Ammon's horn (tissue), 1 donor: Measurements from ENCODE around the gene ATG4B.

Source experiments
- DNase-seq: peaks from one replicate; pipeline ENCODE4 v3.0.0-alpha.2; 2016; ENCODE audit warnings: low spot score

The ATG4B gene

GRCh38 chr2:241613017-241613780, 24.3 kb upstream of the ATG4B start:
- no peak for DNase-seq

- DNase-seq = no peak
Observed at GRCh38 chr2:241615041-241615440, 22.5 kb upstream of the ATG4B start.

DNA sequence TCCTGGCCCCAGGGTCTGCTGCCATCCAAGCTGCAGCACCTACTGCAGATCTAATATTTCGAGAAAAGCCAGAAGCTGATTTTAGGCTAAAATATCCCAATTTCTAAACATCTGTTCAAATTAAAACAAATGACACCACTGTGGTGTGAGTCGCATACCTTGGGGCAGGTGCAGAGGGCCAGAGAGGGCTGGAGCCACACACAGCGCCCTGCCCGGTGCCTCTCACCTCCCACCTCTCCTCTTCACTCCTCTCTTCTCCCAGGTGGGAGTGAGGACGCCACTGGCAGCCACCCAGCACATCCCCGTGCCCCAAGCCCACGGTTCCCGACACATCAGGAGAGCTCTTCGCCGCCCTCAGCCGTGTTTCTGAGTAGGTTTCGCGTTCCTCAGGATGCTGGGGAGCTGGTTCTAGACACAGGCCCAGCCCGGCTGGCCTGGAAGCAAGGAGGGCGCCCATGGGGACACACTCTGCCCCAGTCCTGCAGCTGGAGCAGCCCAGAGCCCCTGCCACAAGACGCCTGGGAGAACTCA, 21.9 kb upstream of the ATG4B start:
- DNase-seq = no peak

DNA sequence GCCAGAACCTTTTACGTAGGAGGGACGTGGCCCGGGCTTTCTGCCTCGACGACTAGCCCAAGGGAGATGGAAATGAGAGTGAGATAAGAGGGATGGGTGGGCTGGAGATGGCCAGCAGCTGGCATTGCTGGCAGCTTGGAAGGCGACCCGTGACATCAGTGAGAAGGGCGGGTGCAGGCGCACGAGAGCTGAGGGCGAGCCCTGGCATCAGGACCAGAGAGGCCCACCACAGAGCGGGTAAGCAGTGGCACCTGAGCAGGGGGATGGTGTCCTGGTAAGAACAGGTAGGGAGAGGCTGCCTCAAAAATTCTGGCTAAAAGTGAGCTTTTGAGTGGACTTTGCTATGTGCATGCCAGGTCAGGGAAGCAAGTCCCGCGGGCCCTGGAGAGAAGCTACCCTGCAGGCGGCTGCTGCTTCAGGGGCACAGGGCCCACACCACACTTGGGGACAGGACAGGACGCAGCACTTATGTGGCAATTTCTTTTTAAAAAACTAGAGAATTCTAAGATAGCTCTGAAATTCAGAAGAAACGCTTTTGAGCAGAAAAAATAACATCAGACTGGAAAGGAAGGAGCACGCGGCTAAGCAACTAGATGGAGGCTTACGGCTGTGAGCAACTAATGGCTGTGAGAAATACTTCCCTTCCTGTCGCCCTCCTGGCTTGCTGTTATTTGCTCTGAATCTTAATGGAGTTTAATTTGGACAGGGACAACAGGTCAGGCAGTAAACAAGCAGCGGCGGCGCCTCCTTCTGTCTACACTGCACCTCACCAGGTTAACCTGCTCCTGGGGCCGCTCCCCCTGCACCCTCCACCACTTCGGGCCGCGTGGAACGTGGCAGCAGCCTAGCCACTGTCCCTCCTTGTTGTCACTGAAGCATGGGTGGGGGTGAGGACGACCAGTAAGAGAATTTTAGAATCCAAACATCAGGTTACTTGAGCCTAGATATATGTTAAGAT, 21.0 kb upstream of the ATG4B start:
- DNase-seq = no peak

DNA sequence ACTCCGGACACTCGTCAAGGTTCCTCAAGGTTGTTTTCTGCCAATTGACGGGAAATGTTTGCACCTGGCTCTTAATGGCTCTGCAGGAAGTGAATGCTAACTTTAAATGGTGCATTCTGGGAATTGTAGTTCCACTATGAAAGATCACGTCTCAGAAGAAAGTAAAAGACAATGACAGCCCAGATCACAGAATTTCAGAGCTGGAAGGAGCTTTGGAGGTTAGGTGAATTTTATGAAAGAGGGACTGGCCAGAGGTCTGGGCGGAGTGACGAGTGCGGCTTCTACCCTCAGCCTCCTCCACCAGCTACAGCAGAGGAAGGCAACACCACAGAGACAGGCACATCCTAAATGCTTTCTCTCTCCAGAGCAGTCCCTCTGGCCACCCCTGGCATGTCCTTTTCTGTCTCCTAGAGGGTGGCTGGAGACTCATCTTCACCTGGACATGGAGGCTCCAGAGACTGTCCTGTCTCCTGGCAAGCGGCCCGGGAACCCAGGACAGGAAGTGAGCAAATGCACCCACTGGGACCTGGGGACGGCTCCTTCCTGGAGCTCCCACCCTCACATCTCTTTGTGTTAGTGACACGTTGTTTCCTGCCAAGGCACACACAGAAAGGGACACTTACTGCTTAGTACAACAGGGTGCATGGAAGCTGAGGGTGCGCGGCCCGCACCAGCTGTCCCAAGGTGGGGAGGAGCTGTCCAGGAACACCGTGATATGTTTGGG, 19.9 kb upstream of the ATG4B start:
- DNase-seq = no peak

DNA sequence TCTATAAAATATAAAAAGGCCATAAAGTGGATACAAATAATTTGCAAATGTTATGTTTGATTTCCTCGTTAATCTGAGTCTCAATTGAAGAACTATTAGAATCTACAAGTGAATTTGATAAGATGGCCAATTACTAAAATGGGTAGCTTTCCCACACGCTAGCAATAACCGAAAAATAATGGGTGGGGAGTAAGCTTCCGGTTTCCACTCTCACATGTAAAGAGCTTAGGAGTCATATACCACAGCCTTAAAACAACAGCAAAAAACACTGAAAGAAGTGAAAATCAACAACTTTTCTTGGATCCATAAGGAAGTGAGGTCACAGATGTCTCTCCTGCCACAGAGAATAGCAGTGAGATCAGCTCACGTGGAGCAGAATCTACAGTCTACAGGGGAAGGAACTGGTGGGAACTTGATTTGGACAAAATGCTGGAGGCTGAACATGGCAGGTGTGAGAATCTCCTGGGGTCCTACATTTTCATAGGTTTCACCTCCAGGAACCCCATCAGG, 19.1 kb upstream of the ATG4B start:
- DNase-seq = no peak

- DNase-seq = no peak
Observed at GRCh38 chr2:241618829-241619228, 18.7 kb upstream of the ATG4B start.

- DNase-seq = no peak
Observed at GRCh38 chr2:241619597-241620418, 17.7 kb upstream of the ATG4B start.

DNA sequence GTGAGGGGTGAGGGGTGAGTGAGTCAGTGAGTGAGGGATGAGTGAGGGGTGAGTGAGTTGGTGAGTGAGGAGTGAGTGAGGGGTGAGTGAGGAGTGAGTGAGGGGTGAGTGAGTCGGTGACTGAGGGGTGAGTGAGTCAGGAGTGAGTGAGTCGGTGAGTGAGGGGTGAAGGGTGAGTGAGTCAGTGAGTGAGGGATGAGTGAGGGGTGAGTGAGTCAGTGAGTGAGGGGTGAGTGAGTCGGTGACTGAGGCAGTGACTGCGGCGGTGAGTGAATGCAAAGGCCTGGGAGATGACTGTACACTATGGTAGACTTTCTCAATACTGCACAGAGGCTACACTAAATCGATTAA, 17.1 kb upstream of the ATG4B start:
- DNase-seq = no peak

DNA sequence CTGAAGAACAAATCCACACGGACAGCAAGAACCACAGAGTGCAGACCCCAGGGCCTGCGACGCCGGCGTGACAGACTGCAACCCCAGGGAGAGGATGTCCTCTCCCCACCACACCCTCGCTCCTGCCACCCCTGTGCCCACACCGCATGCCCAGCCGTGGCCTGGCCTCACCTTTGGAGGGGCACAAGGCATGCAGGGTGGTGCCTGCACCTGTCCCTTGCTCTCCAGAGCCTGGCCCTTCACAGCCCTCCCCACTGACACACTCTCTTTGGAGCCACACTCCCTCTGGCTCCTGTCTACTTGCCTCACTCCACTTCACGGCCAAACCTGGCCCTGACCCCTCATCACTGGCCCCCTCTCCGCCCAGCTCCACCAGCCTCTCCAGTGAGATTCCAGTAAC, 9.8 kb upstream of the ATG4B start:
- DNase-seq = no peak

- no peak for DNase-seq
Observed at GRCh38 chr2:241629762-241630435, 7.6 kb upstream of the ATG4B start.

DNA sequence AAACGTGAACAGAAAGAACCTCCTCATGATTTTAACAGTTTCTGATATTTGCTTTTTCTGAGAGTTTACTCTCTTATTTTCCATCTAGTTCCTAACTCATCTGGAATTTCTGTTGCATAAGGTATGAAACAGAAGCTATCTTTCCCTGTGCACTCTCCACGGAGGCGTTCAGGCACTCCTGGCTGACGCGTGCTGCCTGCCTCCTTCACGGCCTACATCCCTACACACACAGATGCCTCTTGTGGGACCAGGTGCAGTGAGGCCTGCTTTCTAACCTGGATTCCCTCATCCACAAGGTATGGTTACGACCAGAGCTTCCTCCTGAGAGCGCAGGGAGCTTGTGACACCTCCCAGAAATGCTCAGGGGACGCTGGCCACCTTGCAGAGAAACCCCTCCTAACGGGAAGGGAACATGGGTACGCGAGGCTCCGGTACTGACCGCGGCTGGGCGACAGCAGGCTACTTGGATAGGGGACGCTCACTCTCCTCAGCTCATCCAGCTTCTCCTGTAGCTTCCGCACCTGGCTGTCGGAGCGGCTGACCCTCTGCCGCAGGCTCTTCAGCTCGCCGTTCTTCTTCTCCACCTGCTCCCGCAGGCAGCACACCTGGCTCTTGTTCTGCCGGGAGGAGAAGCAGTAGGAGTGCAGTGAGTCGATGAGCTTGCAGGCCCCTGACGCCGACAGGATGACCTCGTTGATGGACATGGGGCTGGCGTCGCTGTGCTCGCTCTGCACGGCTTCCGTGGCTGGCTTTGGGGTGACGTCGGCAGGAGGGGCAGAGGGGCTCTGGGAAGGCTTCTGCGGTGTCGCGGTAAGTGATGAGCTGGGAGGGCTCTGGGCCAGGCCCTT, 4.8 kb upstream of the ATG4B start:
- DNase-seq = no peak

GRCh38 chr2:241633561-241633960, 3.9 kb upstream of the ATG4B start:
- DNase-seq = no peak

GRCh38 chr2:241635756-241636155, 1.7 kb upstream of the ATG4B start:
- no peak for DNase-seq

DNA sequence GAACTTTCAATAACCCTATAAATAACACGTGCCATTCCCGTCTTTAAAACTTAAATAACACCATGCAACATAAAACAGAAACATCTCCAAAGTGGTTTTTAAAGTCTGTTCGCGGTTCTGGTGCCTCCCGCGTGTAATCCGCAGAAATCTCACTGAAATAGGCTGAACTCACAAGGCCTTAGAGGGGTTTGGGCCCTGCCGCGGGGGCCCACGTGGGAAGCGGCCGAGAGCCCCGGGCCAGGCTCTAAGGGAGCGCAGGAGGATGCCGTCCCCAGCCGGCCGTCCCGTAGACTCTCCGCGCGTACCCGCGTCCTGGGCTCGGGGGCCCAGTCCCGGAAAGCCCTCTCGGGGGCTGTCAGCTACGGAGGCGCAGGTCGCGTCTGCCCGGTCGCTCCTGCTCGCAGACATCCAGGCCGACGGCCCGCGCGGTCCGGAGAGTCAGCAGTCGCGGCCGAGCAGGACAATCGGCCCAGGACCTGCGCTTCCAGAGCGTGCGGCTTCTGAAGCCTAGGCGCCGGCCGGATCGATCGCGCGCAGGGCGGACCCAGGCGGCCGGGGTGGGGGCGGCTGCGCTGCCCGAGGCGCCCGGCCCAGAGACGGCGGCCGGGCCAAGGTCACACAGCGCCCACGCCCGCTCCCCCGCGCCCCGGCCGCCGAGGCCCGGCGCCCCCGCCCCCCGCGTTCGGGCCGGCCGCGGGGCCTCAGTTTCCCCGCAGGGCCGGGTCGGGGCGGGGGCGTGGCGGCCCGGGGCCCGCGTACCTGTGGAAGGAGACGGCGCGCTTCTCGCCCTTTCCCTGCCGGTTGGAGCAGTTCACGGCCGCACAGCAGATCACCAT, 1.1 kb upstream of the ATG4B start:
- no peak for DNase-seq

DNA sequence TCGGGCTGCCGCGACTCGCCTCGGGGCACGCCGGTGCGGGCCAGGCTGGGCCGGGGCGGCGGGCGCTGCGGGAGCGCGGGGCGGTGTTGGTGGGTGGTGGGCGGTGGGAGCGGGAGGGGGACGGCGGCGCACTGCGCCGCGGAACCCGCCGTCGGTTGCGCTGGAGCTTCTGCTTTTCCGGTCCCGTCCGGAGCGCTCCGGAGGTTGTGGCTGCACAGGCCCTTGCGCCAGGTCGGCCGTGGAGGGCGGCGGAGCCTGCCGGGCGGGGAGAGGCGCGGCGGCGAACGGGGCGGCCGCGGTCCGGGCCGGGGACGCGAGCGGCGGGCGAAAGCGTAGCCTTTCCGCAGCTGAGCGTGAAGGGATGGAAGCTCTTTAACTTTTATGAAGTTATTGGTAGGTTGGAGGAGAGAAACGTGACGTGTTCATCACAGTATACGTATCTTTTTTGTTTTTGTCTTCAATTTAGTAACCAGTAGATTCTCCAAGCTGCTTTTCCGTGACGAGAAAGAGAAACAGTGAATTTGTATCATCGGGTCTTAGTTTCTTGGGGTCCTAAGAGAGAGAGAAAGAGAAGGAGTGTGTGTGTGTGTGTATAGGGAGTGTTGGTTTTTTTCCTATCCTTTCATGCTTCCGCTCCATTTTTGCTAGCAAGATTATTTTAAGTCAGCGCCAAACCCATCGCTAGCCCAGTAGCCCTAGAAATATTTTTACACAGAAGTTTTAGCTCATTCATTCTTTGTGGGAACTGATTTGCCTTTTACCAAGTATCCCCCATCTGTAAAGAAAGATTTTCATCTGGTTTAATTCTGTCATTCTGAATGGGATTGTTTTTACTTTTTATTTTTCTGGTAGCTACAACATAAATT, 535 bp downstream of the ATG4B start:
- DNase-seq = no peak

DNA sequence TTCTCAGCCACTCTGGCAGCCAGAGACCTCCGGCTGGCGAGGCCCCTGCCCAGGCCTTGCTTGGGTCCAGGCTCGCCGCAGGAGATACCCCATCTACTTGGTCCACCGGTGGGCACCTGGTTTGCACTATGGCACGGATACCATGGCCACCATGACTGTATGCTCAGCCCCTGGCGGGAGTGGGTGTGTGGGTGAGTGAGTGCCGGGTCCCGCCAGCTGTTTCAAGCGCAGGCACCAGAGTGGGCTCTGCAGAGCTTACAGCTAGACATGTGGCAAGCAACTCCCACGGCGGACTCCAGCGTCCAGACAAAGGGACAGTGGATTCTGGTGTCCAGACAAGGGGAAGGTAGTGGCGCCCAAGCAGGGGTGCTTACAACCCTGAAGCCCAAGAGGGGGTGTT, 1.4 kb downstream of the ATG4B start:
- no peak for DNase-seq

DNA sequence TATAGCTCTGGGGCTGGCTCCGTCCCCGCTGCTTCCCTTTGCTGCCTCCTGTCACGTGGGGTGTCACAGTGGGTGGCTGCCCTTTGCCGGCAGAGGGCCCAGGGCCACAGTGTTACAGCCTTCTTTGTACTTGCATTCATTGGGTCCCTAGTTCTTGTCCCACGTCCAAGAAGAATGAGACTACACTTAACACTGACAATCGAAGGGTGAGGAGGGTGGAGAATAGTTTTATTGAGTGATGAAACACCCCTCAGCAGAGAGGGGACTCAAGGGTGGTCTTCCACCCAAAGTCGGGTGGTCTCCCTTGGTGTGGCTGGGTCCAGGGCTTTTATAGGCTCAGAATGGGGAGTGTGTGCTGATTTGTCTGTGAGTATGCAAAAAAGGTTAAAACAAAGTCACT, 1.9 kb downstream of the ATG4B start:
- DNase-seq = no peak
